GM18858 (cell line): Measurements from ENCODE around the gene WASL.

Experiments
- ATAC-seq: cut with Tn5 transposase; IDR thresholded peaks from one replicate; pipeline ENCODE4 v1.9.1; 2021; ENCODE audit not compliant: unreplicated experiment

Gene WASL

GRCh38 chr7:123705211-123705901, 43.4 kb downstream of the WASL start:
- no peak for ATAC-seq

GRCh38 chr7:123695944-123696677, 52.7 kb downstream of the WASL start:
- no peak for ATAC-seq

- no peak for ATAC-seq
Measured at GRCh38 chr7:123692471-123692877, 56.3 kb downstream of the WASL start.

- no peak for ATAC-seq
Measured at GRCh38 chr7:123690550-123690949, 58.3 kb downstream of the WASL start.

GRCh38 chr7:123689250-123689649, 59.6 kb downstream of the WASL start:
- no peak for ATAC-seq

GRCh38 chr7:123687727-123688126, 61.1 kb downstream of the WASL start:
- ATAC-seq = no peak

- ATAC-seq = no peak
Measured at GRCh38 chr7:123687161-123687560, 61.6 kb downstream of the WASL start.

- peak; percentile 48 for ATAC-seq
Measured at GRCh38 chr7:123682690-123683089, 66.1 kb downstream of the WASL start.

GRCh38 chr7:123681561-123681960, 67.2 kb downstream of the WASL start:
- no peak for ATAC-seq

- no peak for ATAC-seq
Measured at GRCh38 chr7:123680580-123680979, 68.2 kb downstream of the WASL start.

GRCh38 chr7:123679614-123680013, 69.2 kb downstream of the WASL start:
- ATAC-seq = no peak

- no peak for ATAC-seq
Measured at GRCh38 chr7:123677061-123677715, 71.6 kb downstream of the WASL start.

- no peak for ATAC-seq
Measured at GRCh38 chr7:123675181-123675473, 73.7 kb downstream of the WASL start.

- no peak for ATAC-seq
Measured at GRCh38 chr7:123674399-123675180, 74.2 kb downstream of the WASL start.

- ATAC-seq = no peak
Measured at GRCh38 chr7:123673752-123674398, 74.9 kb downstream of the WASL start.

GRCh38 chr7:123673137-123673732, 75.6 kb downstream of the WASL start:
- ATAC-seq = no peak

- ATAC-seq = no peak
Measured at GRCh38 chr7:123669485-123669884, 79.3 kb downstream of the WASL start.

- no peak for ATAC-seq
Measured at GRCh38 chr7:123666492-123666891, 82.3 kb downstream of the WASL start.

- ATAC-seq = no peak
Measured at GRCh38 chr7:123665896-123666295, 82.9 kb downstream of the WASL start.

- no peak for ATAC-seq
Measured at GRCh38 chr7:123665157-123665556, 83.6 kb downstream of the WASL start.

- ATAC-seq = no peak
Measured at GRCh38 chr7:123663200-123663599, 85.6 kb downstream of the WASL start.
